Activated CD8-positive, alpha-beta memory T cell treated with anti-CD3 and anti-CD28 coated beads, Interleukin-2, amount 50 U/mL, for 24 hours (primary cell): ENCODE results near the gene KRIT1.

ENCODE experiments used
- DNase-seq: peaks from one replicate; pipeline ENCODE4 v3.0.0-alpha.2; 2020; ENCODE audit errors: extremely low read depth

KRIT1 gene

GRCh38 chr7:92150450-92151017, 95.2 kb downstream of the KRIT1 start:
- DNase-seq, result no peak

- no peak for DNase-seq
Measured at GRCh38 chr7:92149736-92150239, 95.9 kb downstream of the KRIT1 start.
